CD4-positive, CD25-positive, alpha-beta regulatory T cell (primary cell): Measurements from ENCODE around the gene SNRNP70. TPM values are rescaled to one million over a fixed set of nuclear protein-coding genes. Genes with fewer than 3 reads are reported as not detected.
"Not testable (repeated sequence)": the region's sequence is repeated elsewhere in the genome, so short reads cannot be mapped to it uniquely, and the experiment has no call there.

Experiments
- ATAC-seq, 2 donors: fragments of 150-1000 bp; cut with Tn5 transposase; one replicate each; pipeline ENCODE4 v1.10.0; 2021; ENCODE audit warnings: low read depth in 2 of 2, moderate number of reproducible peaks in 2 of 2, moderate library complexity in 1 of 2
- DNase-seq, 3 donors: peaks; one replicate each; pipeline versions ENCODE4 v3.0.0 to v3.0.0-alpha.2; 2012 to 2022; ENCODE audit warnings: mixed read lengths in 1 of 3
- H3K27ac ChIP-seq: one replicate; pipeline ENCODE4 v1.7.0; 2013; ENCODE audit warnings: mild to moderate bottlenecking, low read length; ENCODE audit not compliant: insufficient read depth, poor library complexity, severe bottlenecking
- H3K27me3 ChIP-seq: one replicate; pipeline ENCODE4 v1.7.0; 2013; ENCODE audit warnings: low read length; ENCODE audit not compliant: control insufficient read depth, insufficient read depth
- H3K36me3 ChIP-seq: one replicate; pipeline ENCODE4 v1.7.0; 2013; ENCODE audit warnings: mild to moderate bottlenecking, low read length, moderate library complexity; ENCODE audit not compliant: control insufficient read depth, insufficient read depth
- H3K4me1 ChIP-seq: 2 replicates; pipeline ENCODE4 v1.7.0; 2013; ENCODE audit warnings: mild to moderate bottlenecking, low read length; ENCODE audit not compliant: insufficient read depth, control insufficient read depth, poor library complexity, severe bottlenecking
- H3K4me3 ChIP-seq: one replicate; pipeline ENCODE4 v1.7.0; 2013; ENCODE audit warnings: low read depth, mild to moderate bottlenecking, low read length, moderate library complexity
- H3K9me3 ChIP-seq, 2 experiments: 1 replicate in 1 of 2; 2 replicates in 1 of 2; pipeline ENCODE4 v1.7.0; 2013; ENCODE audit warnings: low read length in 2 of 2, mild to moderate bottlenecking in 1 of 2, moderate library complexity in 1 of 2; ENCODE audit not compliant: control insufficient read depth in 2 of 2
- H3K27ac Mint-ChIP-seq, 3 donors: one replicate each; pipeline ENCODE4 v1.8.0; 2020 to 2022; ENCODE audit warnings: mild to moderate bottlenecking in 3 of 3, mixed read lengths in 3 of 3, moderate library complexity in 2 of 3
- H3K27me3 Mint-ChIP-seq: one replicate; pipeline ENCODE4 v1.8.0; 2022; ENCODE audit warnings: mild to moderate bottlenecking, mixed read lengths
- H3K36me3 Mint-ChIP-seq: one replicate; pipeline ENCODE4 v1.8.0; 2020; ENCODE audit warnings: mixed read lengths
- H3K4me1 Mint-ChIP-seq, 4 donors: one replicate each; pipeline ENCODE4 v1.8.0; 2020 to 2022; ENCODE audit warnings: mixed read lengths in 4 of 4, mild to moderate bottlenecking in 1 of 4
- H3K4me3 Mint-ChIP-seq, 4 donors: one replicate each; pipeline ENCODE4 v1.8.0; 2020 to 2022; ENCODE audit warnings: mild to moderate bottlenecking in 4 of 4, mixed read lengths in 4 of 4, moderate library complexity in 3 of 4
- H3K9me3 Mint-ChIP-seq, 7 donors: one replicate each; pipeline ENCODE4 v1.8.0; 2020 to 2022; ENCODE audit warnings: mixed read lengths in 7 of 7, mild to moderate bottlenecking in 3 of 7, moderate library complexity in 2 of 7
- polyA plus RNA-seq, 4 donors: library from polyadenylated mRNA; unstranded; fragments of 300-500 nt; fragmentation: Illumina TruSeq; gene quantifications; one replicate each; pipeline ENCODE4 v1.2.3, GENCODE V29; 2021
- total RNA-seq: library from RNA; stranded (reverse); gene quantifications from one replicate; pipeline ENCODE4 v1.2.3, GENCODE V29; 2022

Gene SNRNP70
- total and polyA plus RNA-seq, 5 donors from 2014 or later, result 45.5 to 381 (median 54.8) TPM

GRCh38 chr19:49043548-49043947 lies 41.7 kb upstream of the SNRNP70 start, which contains the start of gene CGB5:
Gene CGB5, plus strand, starts transcription at chr19:49043848. Its CDS starts 362 bp downstream, at chr19:49044210.
- not testable (repeated sequence) for H3K9me3 Mint-ChIP-seq, H3K36me3 Mint-ChIP-seq, H3K36me3 ChIP-seq

GRCh38 chr19:49049011-49049410 lies 36.2 kb upstream of the SNRNP70 start, which contains the start of gene CGB8:
Gene CGB8, minus strand, starts transcription at chr19:49049111. Its CDS starts 372 bp downstream, at chr19:49048739.
- H3K4me1 Mint-ChIP-seq, H3K27ac Mint-ChIP-seq, DNase-seq, H3K36me3 Mint-ChIP-seq, H3K4me3 Mint-ChIP-seq, H3K27me3 ChIP-seq, H3K36me3 ChIP-seq, H3K27me3 Mint-ChIP-seq, ATAC-seq, H3K27ac ChIP-seq, H3K4me1 ChIP-seq, H3K4me3 ChIP-seq, H3K9me3 Mint-ChIP-seq, H3K9me3 ChIP-seq: not testable (repeated sequence)

More at GRCh38 chr19:49043548-49043947, 41.7 kb upstream of the SNRNP70 start, which contains the start of gene CGB5:
- H3K4me3 Mint-ChIP-seq, H3K27me3 ChIP-seq, H3K4me3 ChIP-seq, H3K4me1 Mint-ChIP-seq, H3K27ac ChIP-seq, ATAC-seq, H3K27ac Mint-ChIP-seq, H3K4me1 ChIP-seq, DNase-seq, H3K27me3 Mint-ChIP-seq, H3K9me3 ChIP-seq: not testable (repeated sequence)

- not testable (repeated sequence) for H3K27me3 Mint-ChIP-seq, H3K4me1 Mint-ChIP-seq, H3K4me1 ChIP-seq, H3K4me3 ChIP-seq, H3K36me3 Mint-ChIP-seq, H3K4me3 Mint-ChIP-seq, H3K36me3 ChIP-seq, H3K9me3 ChIP-seq, H3K27ac Mint-ChIP-seq, H3K27ac ChIP-seq, DNase-seq, H3K27me3 ChIP-seq, ATAC-seq, H3K9me3 Mint-ChIP-seq
Measured at GRCh38 chr19:49049834-49050233, 35.4 kb upstream of the SNRNP70 start.

GRCh38 chr19:49050376-49051033 lies 34.7 kb upstream of the SNRNP70 start:
- H3K9me3 ChIP-seq, H3K9me3 Mint-ChIP-seq, H3K4me1 Mint-ChIP-seq, H3K4me1 ChIP-seq, DNase-seq, ATAC-seq, H3K27ac ChIP-seq, H3K27me3 Mint-ChIP-seq, H3K4me3 Mint-ChIP-seq, H3K36me3 ChIP-seq, H3K27ac Mint-ChIP-seq, H3K4me3 ChIP-seq, H3K36me3 Mint-ChIP-seq, H3K27me3 ChIP-seq: not testable (repeated sequence)

- H3K4me3 Mint-ChIP-seq, result peak overlapping the region; percentile 82 to 88 (median 86)
- H3K27ac ChIP-seq, result no peak overlapping the region
- peaks cover 3% of the 10 kb centered on the region for H3K27me3 ChIP-seq
- peak overlapping the region; percentile 32 for H3K4me3 ChIP-seq
- DNase-seq (peak; percentile 45 to 58 (median 47)), ATAC-seq (peak; percentile 63 to 66)
- H3K9me3 ChIP-seq, result no peaks in the 10 kb centered on the region
- H3K27ac Mint-ChIP-seq, result no peak overlapping the region
- no peaks in the 10 kb centered on the region for H3K36me3 Mint-ChIP-seq
- H3K9me3 Mint-ChIP-seq, result peaks cover 0 to 5% (median 0%) of the 10 kb centered on the region in 7 donors
- H3K4me1 Mint-ChIP-seq, result peaks cover 0 to 23% (median 10%) of the 10 kb centered on the region in 4 donors
- peaks cover 56% of the 10 kb centered on the region for H3K27me3 Mint-ChIP-seq
- no peaks in the 10 kb centered on the region for H3K36me3 ChIP-seq
- peaks cover 25% of the 10 kb centered on the region for H3K4me1 ChIP-seq
Measured at GRCh38 chr19:49056101-49056901, 28.9 kb upstream of the SNRNP70 start.

GRCh38 chr19:49056902-49057596 lies 28.2 kb upstream of the SNRNP70 start:
- Mint-ChIP-seq H3K4me1 (peaks cover 0 to 23% (median 10%) of the 10 kb centered on the region in 4 donors), H3K4me3 (peak overlapping the region; percentile 82 to 88 (median 86)), H3K27me3 (peaks cover 63% of the 10 kb centered on the region), H3K27ac (peak overlapping the region in 1 of 3 donors; percentile 28)
- H3K9me3 Mint-ChIP-seq, DNase-seq, ATAC-seq, H3K36me3 ChIP-seq, H3K27ac ChIP-seq, H3K27me3 ChIP-seq, H3K9me3 ChIP-seq, H3K36me3 Mint-ChIP-seq: not testable (repeated sequence)
- Histone ChIP-seq H3K4me1 (peaks cover 25% of the 10 kb centered on the region), H3K4me3 (peak overlapping the region; percentile 32)

GRCh38 chr19:49057636-49058234 lies 27.5 kb upstream of the SNRNP70 start, which contains the start of gene CGB7:
Gene CGB7, minus strand, starts transcription at chr19:49057749. Its CDS starts 2,374 bp downstream, at chr19:49055375.
- ATAC-seq, result peak; percentile 16 to 28
- Histone ChIP-seq H3K4me1 (peaks cover 25% of the 10 kb centered on the region), H3K27ac (no peak within 1 kb of the TSS), H3K9me3 (no peaks in the 10 kb centered on the region), H3K36me3 (no peaks in the 10 kb centered on the region), H3K27me3 (peaks cover 3% of the 10 kb centered on the region), H3K4me3 (peak within 1 kb of the TSS; percentile 32)
- Mint-ChIP-seq H3K4me3 (peak within 1 kb of the TSS; percentile 82 to 88 (median 86)), H3K36me3 (no peaks in the 10 kb centered on the region), H3K9me3 (peaks cover 0 to 5% (median 0%) of the 10 kb centered on the region in 7 donors), H3K4me1 (peaks cover 0 to 23% (median 10%) of the 10 kb centered on the region in 4 donors), H3K27me3 (peaks cover 70% of the 10 kb centered on the region), H3K27ac (peak within 1 kb of the TSS in 1 of 3 donors; percentile 28)
- DNase-seq, result peak in 2 of 3 donors; percentile 19 to 38
